B cell (primary cell): Measurements from ENCODE around the gene PLEKHA7.

ENCODE experiments used
- CTCF ChIP-seq: fragments of 200-600 bp; IDR thresholded peaks from one replicate; pipeline ENCODE4 v1.8.0; 2022; ENCODE audit warnings: antibody characterized with exemption, mild to moderate bottlenecking
- EZH2 ChIP-seq: IDR thresholded peaks from 2 replicates; pipeline ENCODE4 v1.6.1; 2012; ENCODE audit warnings: borderline replicate concordance, low read depth, mild to moderate bottlenecking, moderate library complexity, low read length; ENCODE audit not compliant: insufficient read depth, poor library complexity, severe bottlenecking

GRCh38 chr11:16774936-16775613 is 239.1 kb downstream of the PLEKHA7 start:
- TF ChIP-seq CTCF, result no peak
- TF ChIP-seq EZH2, result no peak
